Activated CD8-positive, alpha-beta memory T cell treated with anti-CD3 and anti-CD28 coated beads for 48 hours (primary cell): ENCODE data around the gene CDK5RAP3.
"Not testable (repeated sequence)": the region's sequence is repeated elsewhere in the genome, so short reads cannot be mapped to it uniquely, and the experiment has no call there.

ENCODE experiments used
- DNase-seq, 3 experiments: peaks; one replicate each; pipeline ENCODE4 v3.0.0-alpha.2; 2020; ENCODE audit warnings: low read depth in 2 of 3, low spot score in 2 of 3

CDK5RAP3 gene

GRCh38 chr17:47997586-47997985 lies 26.7 kb downstream of the CDK5RAP3 start:
- no peak for DNase-seq

GRCh38 chr17:47998044-47998443 lies 27.1 kb downstream of the CDK5RAP3 start:
- DNase-seq: no peak

GRCh38 chr17:47999582-47999981 lies 28.7 kb downstream of the CDK5RAP3 start:
- no peak for DNase-seq

GRCh38 chr17:48001197-48001596 lies 30.3 kb downstream of the CDK5RAP3 start:
- DNase-seq: no peak

DNA sequence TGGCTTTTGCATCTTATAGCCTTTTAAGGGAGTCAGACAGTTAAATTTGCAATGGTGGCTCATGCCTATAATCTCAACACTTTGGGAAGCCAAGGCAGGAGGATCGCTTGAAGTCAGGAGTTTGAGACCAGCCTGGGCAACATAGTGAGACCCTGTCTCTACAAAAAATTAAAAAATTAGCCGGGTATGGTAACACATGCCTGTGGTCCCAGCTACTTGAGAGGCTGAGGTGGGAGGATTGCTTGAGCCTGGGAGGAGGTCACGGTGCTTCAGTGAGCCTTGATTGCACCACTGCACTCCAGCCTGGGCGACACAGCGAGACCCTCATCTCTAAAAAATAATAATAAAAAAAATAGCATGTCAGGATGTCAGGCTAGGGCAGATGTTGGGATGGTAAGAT lies 30.7 kb downstream of the CDK5RAP3 start:
- not testable (repeated sequence) for DNase-seq

DNA sequence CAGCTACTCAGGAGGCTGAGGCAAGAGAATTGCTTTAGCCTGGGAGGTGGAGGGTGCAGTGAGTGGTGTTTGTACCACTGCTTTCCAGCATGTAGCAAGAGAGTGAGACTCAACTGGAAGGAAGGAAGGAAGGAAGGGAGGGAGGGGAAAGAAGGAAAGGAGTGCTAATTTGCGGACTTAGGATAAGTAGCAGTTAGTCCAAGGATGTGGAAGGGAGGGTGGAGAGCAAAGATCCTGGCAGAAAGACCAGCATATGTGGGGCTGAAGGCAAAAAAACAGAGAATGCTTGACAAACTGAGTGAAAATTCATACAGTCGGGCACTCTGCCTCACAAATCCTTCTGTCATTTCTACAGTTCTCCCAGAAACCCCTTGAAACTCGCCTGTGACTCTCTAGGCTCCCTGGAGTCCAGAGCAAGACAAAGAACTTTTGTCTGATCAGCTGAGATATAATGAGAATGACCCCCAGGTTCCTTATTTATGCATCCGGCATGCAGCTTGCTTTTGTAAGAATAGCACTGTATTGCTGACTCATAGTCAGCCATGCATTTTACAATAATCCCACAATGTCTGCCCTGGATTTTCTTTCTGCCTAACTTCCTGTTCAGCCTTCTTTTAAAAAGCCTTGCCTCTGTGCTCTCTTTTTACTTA lies 31.5 kb downstream of the CDK5RAP3 start:
- DNase-seq: no peak

GRCh38 chr17:48002916-48003416 lies 32.1 kb downstream of the CDK5RAP3 start:
- no peak for DNase-seq

DNA sequence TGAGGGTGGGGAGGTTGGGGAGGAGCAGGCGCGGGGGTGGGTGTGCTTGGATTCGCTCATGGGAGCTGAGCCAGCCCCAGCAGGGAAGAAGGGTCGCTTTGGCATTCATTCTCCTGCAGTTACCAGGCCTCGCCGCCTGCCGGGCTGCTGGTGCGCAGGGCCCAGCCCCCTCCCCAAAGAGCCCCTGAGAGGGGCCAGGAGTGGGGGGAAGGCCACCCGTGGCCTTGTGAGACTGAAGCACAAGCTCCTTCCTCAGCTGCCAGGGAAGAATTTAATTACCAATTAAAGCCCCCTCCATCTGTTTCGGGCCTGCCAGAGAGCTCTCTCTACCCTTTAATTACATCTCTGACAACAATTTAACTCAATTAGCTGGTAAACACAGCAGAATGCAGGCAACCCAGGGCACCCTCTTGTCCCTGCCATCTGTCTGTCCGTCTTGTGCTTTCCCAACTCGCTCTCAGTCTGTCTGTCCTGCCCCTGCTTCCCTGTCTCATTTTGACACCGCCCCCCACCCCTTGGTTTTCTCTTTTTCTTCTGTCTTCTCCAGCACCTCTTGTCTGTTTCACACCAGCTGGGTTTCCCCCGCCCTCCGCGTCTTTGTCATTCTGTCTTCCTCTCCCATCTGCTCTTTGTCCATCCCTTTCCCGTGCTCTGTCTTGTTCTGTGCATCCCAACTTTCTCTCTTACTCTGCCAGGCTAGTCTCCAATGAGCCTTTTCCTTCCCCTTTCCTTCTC lies 32.7 kb downstream of the CDK5RAP3 start:
- no peak for DNase-seq

DNA sequence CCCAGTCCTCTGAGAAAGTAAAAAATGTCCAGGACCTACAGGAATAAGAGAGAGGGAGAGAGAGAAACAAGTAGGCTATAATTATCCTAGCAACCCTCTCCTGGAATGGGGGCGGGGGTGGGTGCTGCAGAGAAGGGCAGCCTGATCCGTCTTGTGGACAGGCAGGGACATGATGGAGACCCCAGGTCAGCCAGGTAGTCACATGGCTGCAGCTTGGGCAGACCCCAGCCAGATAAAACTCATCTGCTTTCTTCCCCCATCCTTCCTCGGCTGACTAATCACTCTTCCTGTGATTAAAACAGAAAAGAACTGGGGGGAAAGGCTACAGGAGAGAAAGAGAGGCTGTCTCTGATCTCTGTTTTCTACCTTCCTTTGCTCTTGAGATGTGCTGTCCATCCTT lies 34.1 kb downstream of the CDK5RAP3 start:
- no peak for DNase-seq

DNA sequence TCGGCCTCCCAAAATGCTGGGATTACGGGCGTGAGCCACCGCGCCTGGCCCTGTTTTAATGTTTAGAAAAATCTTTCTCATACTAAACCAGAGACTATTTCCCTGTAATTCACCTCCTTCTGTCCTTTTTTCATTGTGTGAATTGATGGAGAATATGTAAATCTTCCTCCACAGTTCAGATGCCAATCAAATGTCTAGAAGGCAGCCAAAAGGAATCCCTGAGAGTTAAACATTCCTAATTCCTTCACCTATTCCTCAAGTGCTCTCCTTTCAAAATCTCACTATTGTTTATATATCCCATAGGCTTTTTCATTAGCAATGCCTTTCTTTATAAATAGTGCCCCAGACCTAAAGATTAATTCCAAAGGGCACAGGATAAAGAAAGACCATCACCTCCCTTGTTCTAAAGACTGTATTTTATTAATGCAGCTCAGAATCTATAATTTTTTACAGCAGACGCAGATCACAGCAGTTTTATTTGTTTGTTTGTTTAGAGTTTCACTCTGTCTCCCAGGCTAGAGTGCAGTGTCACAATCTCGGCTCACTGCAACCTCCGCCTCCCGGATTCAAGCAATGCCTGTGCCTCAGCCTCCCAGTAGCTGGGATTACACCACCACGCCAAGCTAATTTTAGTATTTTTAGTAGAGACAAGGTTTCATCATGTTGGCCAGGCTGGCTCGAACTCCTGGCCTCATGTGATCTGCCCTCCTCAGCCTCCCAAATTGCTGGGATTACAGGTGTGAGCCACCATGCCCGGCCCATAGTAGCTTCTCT lies 36.2 kb downstream of the CDK5RAP3 start:
- no peak for DNase-seq

GRCh38 chr17:48010193-48010592 lies 39.3 kb downstream of the CDK5RAP3 start:
- DNase-seq: no peak

GRCh38 chr17:48011405-48012150 lies 40.7 kb downstream of the CDK5RAP3 start:
- DNase-seq: no peak

GRCh38 chr17:48012151-48012520 lies 41.2 kb downstream of the CDK5RAP3 start:
- peak in 2 of 3 experiments; percentile 33 for DNase-seq

- no peak for DNase-seq
These were observed 41.7 kb downstream of the CDK5RAP3 start for GRCh38 chr17:48012654-48013053.

GRCh38 chr17:48013876-48014594 lies 43.1 kb downstream of the CDK5RAP3 start:
- no peak for DNase-seq

GRCh38 chr17:48014595-48015111 lies 43.7 kb downstream of the CDK5RAP3 start:
- DNase-seq: no peak

GRCh38 chr17:48016112-48016511 lies 45.2 kb downstream of the CDK5RAP3 start:
- DNase-seq: no peak

DNA sequence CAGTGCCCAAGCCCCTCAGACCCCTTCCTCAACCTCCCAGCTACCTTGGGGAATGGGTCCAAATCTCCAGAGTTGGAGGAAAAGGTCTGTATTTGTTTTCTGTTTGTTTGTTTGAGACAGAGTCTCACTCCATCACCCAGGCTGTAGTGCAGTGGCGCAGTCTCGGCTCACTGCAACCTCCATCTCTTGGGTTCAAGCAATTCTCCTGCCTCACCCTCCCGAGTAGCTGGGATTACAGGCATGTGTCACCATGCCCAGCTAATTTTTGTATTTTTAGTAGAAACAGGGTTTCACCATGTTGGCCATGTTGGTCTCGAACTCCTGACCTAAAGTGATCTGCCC lies 46.9 kb downstream of the CDK5RAP3 start:
- DNase-seq: not testable (repeated sequence)

- no peak for DNase-seq
These were observed 51.0 kb downstream of the CDK5RAP3 start for GRCh38 chr17:48021934-48022333.

GRCh38 chr17:48022901-48023300 lies 52.0 kb downstream of the CDK5RAP3 start:
- no peak for DNase-seq
